Calu3 (cell line): ENCODE results near the gene SCNN1B. TPM values are rescaled to one million over a fixed set of nuclear protein-coding genes. Genes with fewer than 3 reads are reported as not detected.
"Not testable (repeated sequence)": the region's sequence is repeated elsewhere in the genome, so short reads cannot be mapped to it uniquely, and the experiment has no call there.

ENCODE experiments used
- BruUV-seq: library from RNA; stranded (reverse); fragments of 400-500 nt; replicated peaks from 2 replicates; lab custom pipeline; 2021; lab: Mats Ljungman, UMichigan
- CTCF ChIA-PET: fragments of 300-600 bp; sonication (Branson Sonifier 250); formaldehyde crosslinking; loops from one replicate; lab custom pipeline; 2022; ENCODE audit warnings: antibody characterized with exemption; lab: Charles Lee
- DNase-seq: peaks from one replicate; pipeline ENCODE4 v3.0.0; 2022
- H3K27ac Mint-ChIP-seq: one replicate; pipeline ENCODE4 v1.8.0; 2022; ENCODE audit warnings: mixed read lengths; ENCODE audit not compliant: unreplicated experiment
- H3K27me3 Mint-ChIP-seq: one replicate; pipeline ENCODE4 v1.8.0; 2022; ENCODE audit warnings: mixed read lengths; ENCODE audit not compliant: unreplicated experiment
- H3K36me3 Mint-ChIP-seq: one replicate; pipeline ENCODE4 v1.8.0; 2022; ENCODE audit warnings: mild to moderate bottlenecking, moderate library complexity, mixed read lengths; ENCODE audit not compliant: insufficient read depth, unreplicated experiment
- H3K4me1 Mint-ChIP-seq: one replicate; pipeline ENCODE4 v1.8.0; 2022; ENCODE audit warnings: mild to moderate bottlenecking, low read depth, mixed read lengths; ENCODE audit not compliant: unreplicated experiment
- H3K4me3 Mint-ChIP-seq: one replicate; pipeline ENCODE4 v1.8.0; 2022; ENCODE audit warnings: mild to moderate bottlenecking, low read depth, moderate library complexity, mixed read lengths; ENCODE audit not compliant: unreplicated experiment
- H3K9me3 Mint-ChIP-seq: one replicate; pipeline ENCODE4 v1.8.0; 2022; ENCODE audit warnings: low read depth, mixed read lengths; ENCODE audit not compliant: unreplicated experiment
- intact Hi-C: fragments of 100-400 bp; cut with micrococcal nuclease; formaldehyde crosslinking; loops from one replicate; pipeline ENCODE4 v1.10.0; 2022; ENCODE audit not compliant: unreplicated experiment
- total RNA-seq: library from RNA; stranded (reverse); gene quantifications from 2 replicates; pipeline ENCODE4 v1.2.3, GENCODE V29; 2022
- TF ChIP-seq, protein P1 (sequence below): fragments of 200-600 bp; IDR thresholded peaks from one replicate; pipeline ENCODE4 v1.8.0; 2022; ENCODE audit warnings: antibody characterized with exemption; ENCODE audit not compliant: unreplicated experiment

SCNN1B gene
- total RNA-seq, 1 experiment from 2014 or later: not detected

DNA sequence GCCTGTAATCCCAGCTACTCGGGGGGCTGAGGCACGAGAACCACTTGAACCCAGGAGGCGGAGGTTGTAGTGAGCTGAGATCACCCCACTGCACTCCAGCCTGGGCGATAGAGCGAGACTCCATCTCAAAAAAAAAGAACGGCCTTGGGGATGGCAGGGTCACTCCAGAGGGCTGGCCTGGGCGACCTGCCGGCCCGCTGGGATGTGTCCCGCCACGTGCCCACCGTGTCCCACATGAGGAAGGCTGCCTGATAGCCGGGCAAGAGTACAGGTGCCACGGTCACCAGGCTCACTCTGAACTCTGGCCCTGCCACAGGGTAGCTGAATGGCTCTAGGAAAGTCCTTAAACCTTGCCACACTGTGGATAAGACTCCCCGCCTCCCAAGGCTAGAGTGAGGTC lies 83.3 kb downstream of the SCNN1B start:
- TF ChIP-seq, protein P1, sequence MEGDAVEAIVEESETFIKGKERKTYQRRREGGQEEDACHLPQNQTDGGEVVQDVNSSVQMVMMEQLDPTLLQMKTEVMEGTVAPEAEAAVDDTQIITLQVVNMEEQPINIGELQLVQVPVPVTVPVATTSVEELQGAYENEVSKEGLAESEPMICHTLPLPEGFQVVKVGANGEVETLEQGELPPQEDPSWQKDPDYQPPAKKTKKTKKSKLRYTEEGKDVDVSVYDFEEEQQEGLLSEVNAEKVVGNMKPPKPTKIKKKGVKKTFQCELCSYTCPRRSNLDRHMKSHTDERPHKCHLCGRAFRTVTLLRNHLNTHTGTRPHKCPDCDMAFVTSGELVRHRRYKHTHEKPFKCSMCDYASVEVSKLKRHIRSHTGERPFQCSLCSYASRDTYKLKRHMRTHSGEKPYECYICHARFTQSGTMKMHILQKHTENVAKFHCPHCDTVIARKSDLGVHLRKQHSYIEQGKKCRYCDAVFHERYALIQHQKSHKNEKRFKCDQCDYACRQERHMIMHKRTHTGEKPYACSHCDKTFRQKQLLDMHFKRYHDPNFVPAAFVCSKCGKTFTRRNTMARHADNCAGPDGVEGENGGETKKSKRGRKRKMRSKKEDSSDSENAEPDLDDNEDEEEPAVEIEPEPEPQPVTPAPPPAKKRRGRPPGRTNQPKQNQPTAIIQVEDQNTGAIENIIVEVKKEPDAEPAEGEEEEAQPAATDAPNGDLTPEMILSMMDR: no peak
- no peak overlapping the region for H3K27ac Mint-ChIP-seq

GRCh38 chr16:23387666-23388065 lies 85.6 kb downstream of the SCNN1B start:
- CTCF ChIA-PET: interaction anchor here (0.6 to 0.7 kb wide), 2 partner anchors 91 to 122 kb away, joined by 3 to 7 read pairs; no protein-coding TSS in a partner anchor
- H3K27ac Mint-ChIP-seq: no peak overlapping the region

More for the DNA sequence above, 83.3 kb downstream of the SCNN1B start:
- H3K9me3 Mint-ChIP-seq: no peaks in the 10 kb centered on the region
- H3K36me3 Mint-ChIP-seq: no peaks in the 10 kb centered on the region
- BruUV-seq: no TSS peak
- CTCF ChIA-PET: no interaction called here
- intact Hi-C loops: no loop called here
- H3K4me1 Mint-ChIP-seq: no peaks in the 10 kb centered on the region
- H3K27me3 Mint-ChIP-seq: no peaks in the 10 kb centered on the region
- no peak overlapping the region for H3K4me3 Mint-ChIP-seq
- DNase-seq: no peak

GRCh38 chr16:23388786-23389185 lies 86.7 kb downstream of the SCNN1B start:
- peaks cover 5% of the 10 kb centered on the region for H3K36me3 Mint-ChIP-seq
- no peaks in the 10 kb centered on the region for H3K27me3 Mint-ChIP-seq
- TF ChIP-seq, protein P1: no peak
- intact Hi-C loops: no loop called here
- no peaks in the 10 kb centered on the region for H3K9me3 Mint-ChIP-seq
- no peak overlapping the region for H3K27ac Mint-ChIP-seq
- no peak overlapping the region for H3K4me3 Mint-ChIP-seq
- DNase-seq: no peak
- CTCF ChIA-PET: no interaction called here
- BruUV-seq: no TSS peak
- H3K4me1 Mint-ChIP-seq: no peaks in the 10 kb centered on the region

More at GRCh38 chr16:23387666-23388065, 85.6 kb downstream of the SCNN1B start:
- Mint-ChIP-seq H3K4me1 (no peaks in the 10 kb centered on the region), H3K9me3 (no peaks in the 10 kb centered on the region), H3K36me3 (peaks cover 5% of the 10 kb centered on the region), H3K4me3 (no peak overlapping the region), H3K27me3 (no peaks in the 10 kb centered on the region)
- intact Hi-C loops: no loop called here
- no peak for DNase-seq
- TF ChIP-seq, protein P1: no peak
- no TSS peak for BruUV-seq

GRCh38 chr16:23389201-23389600 lies 87.1 kb downstream of the SCNN1B start:
- TF ChIP-seq, protein P1: no peak
- no peak for DNase-seq
- H3K27ac Mint-ChIP-seq: no peak overlapping the region
- intact Hi-C loops: no loop called here
- CTCF ChIA-PET: no interaction called here
- H3K4me3 Mint-ChIP-seq: no peak overlapping the region
- no peaks in the 10 kb centered on the region for H3K27me3 Mint-ChIP-seq
- H3K36me3 Mint-ChIP-seq: peaks cover 5% of the 10 kb centered on the region
- H3K4me1 Mint-ChIP-seq: no peaks in the 10 kb centered on the region
- no peaks in the 10 kb centered on the region for H3K9me3 Mint-ChIP-seq
- BruUV-seq: no TSS peak

- CTCF ChIA-PET, H3K4me1 Mint-ChIP-seq, intact Hi-C loops, DNase-seq, H3K4me3 Mint-ChIP-seq, H3K36me3 Mint-ChIP-seq, H3K27me3 Mint-ChIP-seq, H3K9me3 Mint-ChIP-seq, BruUV-seq, H3K27ac Mint-ChIP-seq: not testable (repeated sequence)
These were observed 87.8 kb downstream of the SCNN1B start for GRCh38 chr16:23389936-23390335.
